ENCODE data around the gene PHKG2. TPM values are rescaled to one million over a fixed set of nuclear protein-coding genes. Genes with fewer than 3 reads are reported as not detected.
A peak's percentile ranks its signal among the peaks of the same experiment; 100 is the strongest.

PHKG2 gene
- total RNA-seq, 1 experiment from 2014 or later, result 35.3 TPM

DNA sequence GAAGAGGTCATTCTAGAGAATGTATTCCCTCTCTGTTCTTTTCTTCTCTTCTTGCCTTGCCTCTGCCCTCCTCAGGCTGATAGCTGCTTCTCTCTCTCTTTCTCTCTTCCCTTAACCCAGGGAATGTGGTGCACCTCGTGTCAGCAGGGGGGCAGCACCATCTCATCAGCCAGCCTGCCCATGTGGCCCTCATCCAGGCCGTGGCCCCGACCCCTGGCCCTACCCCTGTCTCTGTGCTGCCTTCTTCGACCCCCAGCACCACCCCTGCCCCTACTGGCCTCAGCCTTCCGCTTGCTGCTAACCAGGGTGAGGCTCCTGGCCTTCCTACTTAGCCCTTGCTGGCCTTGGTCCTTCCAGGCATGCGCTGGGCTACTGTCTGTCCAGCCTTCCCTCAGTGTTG, 25.8 kb upstream of the PHKG2 start:
- ChIA-PET CTCF (no interaction called here), POLR2A (ENCODE audit: low non-redundant PET) (no interaction called here)
- intact Hi-C loops (cut with micrococcal nuclease; ENCODE audit: unreplicated experiment), result no loop called here
- BruUV-seq (replicated peaks), result no TSS peak
- H3K27me3 ChIP-seq (replicated peaks; ENCODE audit: insufficient read depth, low read depth, low read length, poor library complexity), result no peaks in the 10 kb centered on the region
- H3K9me3 ChIP-seq (ENCODE audit: low read depth, low read length, poor library complexity, severe bottlenecking), result no peaks in the 10 kb centered on the region
- no peaks in the 10 kb centered on the region for H3K4me1 ChIP-seq (ENCODE audit: insufficient read depth, low read length, poor library complexity, severe bottlenecking)
- no peak overlapping the region for H3K27ac ChIP-seq (ENCODE audit: low read depth, low read length, poor library complexity, severe bottlenecking)
- H3K36me3 ChIP-seq (ENCODE audit: insufficient read depth, low read length, poor library complexity, severe bottlenecking), result peaks cover 79% of the 10 kb centered on the region
- no peak for DNase-seq (ENCODE audit: low spot score)
- TF ChIP-seq, protein P1, sequence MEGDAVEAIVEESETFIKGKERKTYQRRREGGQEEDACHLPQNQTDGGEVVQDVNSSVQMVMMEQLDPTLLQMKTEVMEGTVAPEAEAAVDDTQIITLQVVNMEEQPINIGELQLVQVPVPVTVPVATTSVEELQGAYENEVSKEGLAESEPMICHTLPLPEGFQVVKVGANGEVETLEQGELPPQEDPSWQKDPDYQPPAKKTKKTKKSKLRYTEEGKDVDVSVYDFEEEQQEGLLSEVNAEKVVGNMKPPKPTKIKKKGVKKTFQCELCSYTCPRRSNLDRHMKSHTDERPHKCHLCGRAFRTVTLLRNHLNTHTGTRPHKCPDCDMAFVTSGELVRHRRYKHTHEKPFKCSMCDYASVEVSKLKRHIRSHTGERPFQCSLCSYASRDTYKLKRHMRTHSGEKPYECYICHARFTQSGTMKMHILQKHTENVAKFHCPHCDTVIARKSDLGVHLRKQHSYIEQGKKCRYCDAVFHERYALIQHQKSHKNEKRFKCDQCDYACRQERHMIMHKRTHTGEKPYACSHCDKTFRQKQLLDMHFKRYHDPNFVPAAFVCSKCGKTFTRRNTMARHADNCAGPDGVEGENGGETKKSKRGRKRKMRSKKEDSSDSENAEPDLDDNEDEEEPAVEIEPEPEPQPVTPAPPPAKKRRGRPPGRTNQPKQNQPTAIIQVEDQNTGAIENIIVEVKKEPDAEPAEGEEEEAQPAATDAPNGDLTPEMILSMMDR (conservative IDR thresholded peaks at IDR 0.05; ENCODE audit: low read depth, low read length), result no peak
- no peak for TF ChIP-seq EZH2 (IDR thresholded peaks at IDR 0.05; ENCODE audit: borderline replicate concordance, low read depth, low read length, poor library complexity, severe bottlenecking)
- no peak overlapping the region for H3K4me3 ChIP-seq (ENCODE audit: low read depth, low read length, poor library complexity, severe bottlenecking)

DNA sequence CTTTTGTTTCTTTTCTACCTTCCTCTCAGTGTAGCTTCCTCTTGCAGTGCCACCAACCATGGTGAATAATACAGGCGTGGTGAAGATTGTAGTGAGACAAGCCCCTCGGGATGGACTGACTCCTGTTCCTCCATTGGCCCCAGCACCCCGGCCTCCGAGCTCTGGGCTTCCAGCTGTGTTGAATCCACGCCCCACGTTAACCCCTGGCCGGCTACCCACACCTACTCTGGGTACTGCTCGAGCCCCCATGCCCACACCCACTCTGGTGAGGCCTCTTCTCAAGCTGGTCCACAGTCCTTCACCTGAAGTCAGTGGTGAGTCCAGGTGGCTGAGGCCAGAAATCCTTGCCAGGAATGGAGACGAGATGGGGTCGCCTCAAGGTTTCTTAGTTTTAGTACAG, 25.3 kb upstream of the PHKG2 start:
- Histone ChIP-seq H3K4me1 (ENCODE audit: insufficient read depth, low read length, poor library complexity, severe bottlenecking) (no peaks in the 10 kb centered on the region), H3K4me3 (ENCODE audit: low read depth, low read length, poor library complexity, severe bottlenecking) (no peak overlapping the region), H3K36me3 (ENCODE audit: insufficient read depth, low read length, poor library complexity, severe bottlenecking) (peaks cover 75% of the 10 kb centered on the region), H3K9me3 (ENCODE audit: low read depth, low read length, poor library complexity, severe bottlenecking) (no peaks in the 10 kb centered on the region), H3K27me3 (replicated peaks; ENCODE audit: insufficient read depth, low read depth, low read length, poor library complexity) (no peaks in the 10 kb centered on the region), H3K27ac (ENCODE audit: low read depth, low read length, poor library complexity, severe bottlenecking) (no peak overlapping the region)
- TF ChIP-seq EZH2 (IDR thresholded peaks at IDR 0.05; ENCODE audit: borderline replicate concordance, low read depth, low read length, poor library complexity, severe bottlenecking), result no peak
- TF ChIP-seq, protein P1 (conservative IDR thresholded peaks at IDR 0.05; ENCODE audit: low read depth, low read length), result no peak
- DNase-seq (ENCODE audit: low spot score), result no peak
- ChIA-PET POLR2A (ENCODE audit: low non-redundant PET) (no interaction called here), CTCF (no interaction called here)
- intact Hi-C loops (cut with micrococcal nuclease; ENCODE audit: unreplicated experiment), result no loop called here
- BruUV-seq (replicated peaks), result no TSS peak

GRCh38 chr16:30723725-30724355, 24.4 kb upstream of the PHKG2 start:
- no peak overlapping the region for H3K27ac ChIP-seq (ENCODE audit: low read depth, low read length, poor library complexity, severe bottlenecking)
- CTCF ChIA-PET, result no interaction called here
- H3K27me3 ChIP-seq (replicated peaks; ENCODE audit: insufficient read depth, low read depth, low read length, poor library complexity), result no peaks in the 10 kb centered on the region
- no peaks in the 10 kb centered on the region for H3K4me1 ChIP-seq (ENCODE audit: insufficient read depth, low read length, poor library complexity, severe bottlenecking)
- BruUV-seq (replicated peaks), result TSS peak; percentile 26
- H3K9me3 ChIP-seq (ENCODE audit: low read depth, low read length, poor library complexity, severe bottlenecking), result no peaks in the 10 kb centered on the region
- no peak overlapping the region for H3K4me3 ChIP-seq (ENCODE audit: low read depth, low read length, poor library complexity, severe bottlenecking)
- intact Hi-C loops (cut with micrococcal nuclease; ENCODE audit: unreplicated experiment), result no loop called here
- TF ChIP-seq, protein P1 (conservative IDR thresholded peaks at IDR 0.05; ENCODE audit: low read depth, low read length), result no peak
- no peak for TF ChIP-seq EZH2 (IDR thresholded peaks at IDR 0.05; ENCODE audit: borderline replicate concordance, low read depth, low read length, poor library complexity, severe bottlenecking)
- H3K36me3 ChIP-seq (ENCODE audit: insufficient read depth, low read length, poor library complexity, severe bottlenecking), result peaks cover 75% of the 10 kb centered on the region
- POLR2A ChIA-PET (ENCODE audit: low non-redundant PET), result no interaction called here
- no peak for DNase-seq (ENCODE audit: low spot score)
